IgD-negative memory B cell (primary cell): ENCODE measurements around the gene PLEK2. TPM values are rescaled to one million over a fixed set of nuclear protein-coding genes. Genes with fewer than 3 reads are reported as not detected.
"Not testable (repeated sequence)": the region's sequence is repeated elsewhere in the genome, so short reads cannot be mapped to it uniquely, and the experiment has no call there.

Experiments used
- H3K27ac Mint-ChIP-seq, 3 donors: one replicate each; pipeline ENCODE4 v1.8.0; 2020 to 2022; ENCODE audit warnings: mild to moderate bottlenecking in 3 of 3, mixed read lengths in 3 of 3, moderate library complexity in 1 of 3
- H3K27me3 Mint-ChIP-seq: one replicate; pipeline ENCODE4 v1.8.0; 2021; ENCODE audit warnings: mixed read lengths
- H3K36me3 Mint-ChIP-seq: one replicate; pipeline ENCODE4 v1.8.0; 2020; ENCODE audit warnings: mild to moderate bottlenecking, mixed read lengths
- H3K4me1 Mint-ChIP-seq, 3 donors: one replicate each; pipeline ENCODE4 v1.8.0; 2020 to 2022; ENCODE audit warnings: mixed read lengths in 3 of 3, mild to moderate bottlenecking in 1 of 3
- H3K4me3 Mint-ChIP-seq, 4 donors: one replicate each; pipeline ENCODE4 v1.8.0; 2020 to 2022; ENCODE audit warnings: mild to moderate bottlenecking in 4 of 4, mixed read lengths in 4 of 4, moderate library complexity in 3 of 4
- H3K9me3 Mint-ChIP-seq, 3 donors: one replicate each; pipeline ENCODE4 v1.8.0; 2020 to 2021; ENCODE audit warnings: mixed read lengths in 3 of 3, mild to moderate bottlenecking in 1 of 3
- polyA plus RNA-seq: library from polyadenylated mRNA; unstranded; fragments of 300-500 nt; fragmentation: Illumina TruSeq; gene quantifications from one replicate; pipeline ENCODE4 v1.2.3, GENCODE V29; 2021

PLEK2 gene
- polyA plus RNA-seq, 1 donor from 2014 or later: not detected

DNA sequence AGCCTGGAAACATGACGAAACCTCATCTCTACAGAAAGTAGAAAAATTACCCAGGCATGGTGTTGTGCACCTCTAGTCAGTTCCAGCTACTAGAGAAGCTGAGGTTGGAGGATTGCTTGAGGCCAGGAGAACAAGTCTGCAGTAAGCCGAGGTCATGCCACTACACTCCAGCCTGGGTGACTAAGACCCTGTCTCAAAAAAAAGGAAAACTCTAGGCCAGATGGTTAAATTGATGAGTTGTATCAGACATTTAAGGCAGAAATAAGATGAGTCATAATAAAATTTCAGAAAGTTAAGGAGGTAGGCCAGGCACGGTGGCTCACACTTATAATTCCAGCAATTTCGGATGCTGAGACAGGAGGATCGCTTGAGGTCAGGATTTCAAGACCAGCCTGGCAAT lies 41.1 kb downstream of the PLEK2 start:
- H3K4me1 Mint-ChIP-seq: peaks cover 2 to 16% (median 13%) of the 10 kb centered on the region in 3 donors
- peaks cover 7% of the 10 kb centered on the region for H3K36me3 Mint-ChIP-seq
- H3K27me3 Mint-ChIP-seq: no peaks in the 10 kb centered on the region
- no peaks in the 10 kb centered on the region for H3K9me3 Mint-ChIP-seq
- H3K4me3 Mint-ChIP-seq: no peak overlapping the region
- H3K27ac Mint-ChIP-seq: peak overlapping the region in 1 of 3 donors; percentile 0

GRCh38 chr14:67365476-67365875 lies 46.5 kb downstream of the PLEK2 start:
- peaks cover 24 to 34% (median 26%) of the 10 kb centered on the region in 3 donors for H3K4me1 Mint-ChIP-seq
- no peak overlapping the region for H3K4me3 Mint-ChIP-seq
- peaks cover 6% of the 10 kb centered on the region for H3K36me3 Mint-ChIP-seq
- H3K9me3 Mint-ChIP-seq: no peaks in the 10 kb centered on the region
- H3K27ac Mint-ChIP-seq: no peak overlapping the region
- no peaks in the 10 kb centered on the region for H3K27me3 Mint-ChIP-seq

DNA sequence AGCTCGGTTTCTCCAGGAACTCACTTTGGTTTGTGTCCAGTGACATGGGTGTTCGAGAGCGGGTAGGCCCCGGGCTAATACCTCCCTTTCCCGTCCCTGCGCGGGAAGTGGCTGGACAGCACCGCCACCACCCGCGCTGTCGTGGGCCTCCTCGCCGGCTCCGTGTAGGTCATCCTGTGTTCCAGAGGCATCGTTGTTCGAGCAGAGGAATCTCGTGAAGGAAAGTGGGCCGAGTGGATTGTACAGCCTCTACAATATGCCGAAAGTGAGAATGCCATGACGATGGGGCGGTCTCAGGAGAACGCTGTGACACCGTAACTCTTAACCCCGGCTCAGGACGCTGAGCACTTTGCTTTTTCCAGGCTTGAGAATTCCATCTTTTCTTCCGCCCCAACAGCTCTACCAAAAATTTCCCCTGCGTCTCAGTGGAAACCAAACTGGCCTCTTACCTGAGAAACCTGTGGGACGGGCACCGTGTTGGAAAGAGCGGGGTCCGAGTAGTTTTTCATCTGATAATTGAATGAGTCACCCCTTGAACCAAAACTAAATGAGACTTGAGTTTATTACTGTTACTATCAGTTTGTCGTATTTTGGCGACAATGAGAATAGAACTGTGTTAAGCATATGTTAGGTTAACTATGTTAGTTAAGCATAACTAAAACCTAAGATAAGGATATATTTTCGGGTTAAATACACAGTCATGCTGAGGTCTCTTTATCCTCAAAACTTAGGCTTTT lies 51.3 kb downstream of the PLEK2 start:
- Mint-ChIP-seq H3K4me1 (peaks cover 34 to 54% (median 35%) of the 10 kb centered on the region in 3 donors), H3K9me3 (no peaks in the 10 kb centered on the region), H3K36me3 (peaks cover 3% of the 10 kb centered on the region), H3K27me3 (no peaks in the 10 kb centered on the region), H3K4me3 (peak overlapping the region; percentile 93 to 99 (median 98)), H3K27ac (peak overlapping the region; percentile 96 to 98 (median 98))

DNA sequence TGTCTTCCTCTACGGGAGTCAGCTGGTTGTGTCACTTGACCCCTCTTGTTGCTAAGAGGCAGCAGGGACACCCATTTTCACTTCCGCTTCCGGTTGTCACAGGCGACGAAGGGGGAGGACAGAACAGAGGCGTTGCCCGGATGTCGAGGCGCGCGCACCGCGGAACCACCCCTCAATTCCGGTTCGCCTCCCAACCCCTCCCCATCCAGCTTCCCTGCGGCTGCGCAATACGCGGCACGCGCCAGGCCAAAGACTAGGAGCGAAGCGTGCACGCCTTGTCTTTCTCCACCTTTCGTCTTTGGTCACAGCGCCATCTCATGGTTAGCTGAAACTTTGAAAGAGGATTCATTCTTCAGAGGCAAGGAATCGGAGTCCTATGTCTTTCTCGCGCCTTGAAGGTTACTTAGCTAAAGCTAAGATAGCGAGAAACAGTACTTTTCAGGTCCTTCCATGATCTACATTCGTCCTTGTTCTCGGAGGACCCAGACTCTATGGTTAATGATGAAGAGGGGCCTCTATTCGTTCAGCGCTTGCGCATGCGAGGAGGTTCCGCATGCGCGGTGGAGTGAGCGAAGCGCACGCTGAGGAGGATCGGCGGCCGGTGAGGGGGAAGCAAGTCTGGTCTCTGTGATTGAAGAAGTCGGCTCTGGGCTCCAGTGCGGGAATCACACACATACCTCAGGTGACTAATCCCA lies 52.0 kb downstream of the PLEK2 start, which contains the start of the genes ATP6V1D and EIF2S1:
Gene ATP6V1D (minus strand): TSS at position 30 of the 695 bp plus-strand sequence. CDS start 106 bp downstream, outside the sequence.
Gene EIF2S1 (plus strand): TSS at position 554 of the 695 bp plus-strand sequence. CDS start 4,440 bp downstream, outside the sequence.
- Mint-ChIP-seq H3K36me3 (peaks cover 5% of the 10 kb centered on the region), H3K4me3 (peak within 1 kb of the TSS; percentile 93 to 99 (median 98)), H3K27ac (peak within 1 kb of the TSS; percentile 96 to 98 (median 98)), H3K27me3 (no peaks in the 10 kb centered on the region), H3K4me1 (peaks cover 34 to 52% (median 35%) of the 10 kb centered on the region in 3 donors), H3K9me3 (no peaks in the 10 kb centered on the region)

GRCh38 chr14:67358924-67359774 lies 52.8 kb downstream of the PLEK2 start:
- Mint-ChIP-seq H3K27ac (peak overlapping the region; percentile 96 to 98 (median 98)), H3K36me3 (peaks cover 5% of the 10 kb centered on the region), H3K4me1 (peaks cover 34 to 52% (median 35%) of the 10 kb centered on the region in 3 donors), H3K27me3 (no peaks in the 10 kb centered on the region), H3K4me3 (peak overlapping the region; percentile 93 to 99 (median 98)), H3K9me3 (no peaks in the 10 kb centered on the region)

DNA sequence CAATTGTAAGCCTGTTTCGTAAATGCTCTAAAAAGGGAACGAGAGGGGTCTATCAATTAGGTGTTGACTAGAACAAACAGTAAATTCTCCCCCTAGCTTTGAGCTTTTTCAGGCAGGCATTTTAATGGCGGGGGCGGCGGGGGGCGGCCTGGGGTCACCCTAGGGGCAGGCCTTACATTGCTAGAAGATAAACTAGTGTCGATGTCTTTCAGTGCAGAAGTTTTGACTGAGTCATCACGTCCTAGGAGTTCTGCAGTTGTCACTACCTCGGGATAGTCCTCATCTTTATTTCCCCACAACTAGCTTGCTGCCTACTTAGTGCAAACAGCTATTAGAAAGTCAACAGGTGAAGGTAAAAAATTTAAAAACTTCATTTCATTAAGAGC lies 54.0 kb downstream of the PLEK2 start:
- H3K4me1 Mint-ChIP-seq: peaks cover 30 to 42% (median 32%) of the 10 kb centered on the region in 3 donors
- peak overlapping the region in 1 of 3 donors; percentile 98 for H3K27ac Mint-ChIP-seq
- peak overlapping the region; percentile 13 to 99 (median 96) for H3K4me3 Mint-ChIP-seq
- H3K9me3 Mint-ChIP-seq: no peaks in the 10 kb centered on the region
- H3K27me3 Mint-ChIP-seq: no peaks in the 10 kb centered on the region
- H3K36me3 Mint-ChIP-seq: peaks cover 3% of the 10 kb centered on the region

GRCh38 chr14:67357186-67357968 lies 54.6 kb downstream of the PLEK2 start:
- Mint-ChIP-seq H3K36me3 (peaks cover 3% of the 10 kb centered on the region), H3K4me1 (peaks cover 30 to 38% (median 31%) of the 10 kb centered on the region in 3 donors), H3K9me3 (no peaks in the 10 kb centered on the region), H3K27ac (peak overlapping the region in 1 of 3 donors; percentile 98), H3K4me3 (peak overlapping the region; percentile 13 to 99 (median 66)), H3K27me3 (no peaks in the 10 kb centered on the region)

DNA sequence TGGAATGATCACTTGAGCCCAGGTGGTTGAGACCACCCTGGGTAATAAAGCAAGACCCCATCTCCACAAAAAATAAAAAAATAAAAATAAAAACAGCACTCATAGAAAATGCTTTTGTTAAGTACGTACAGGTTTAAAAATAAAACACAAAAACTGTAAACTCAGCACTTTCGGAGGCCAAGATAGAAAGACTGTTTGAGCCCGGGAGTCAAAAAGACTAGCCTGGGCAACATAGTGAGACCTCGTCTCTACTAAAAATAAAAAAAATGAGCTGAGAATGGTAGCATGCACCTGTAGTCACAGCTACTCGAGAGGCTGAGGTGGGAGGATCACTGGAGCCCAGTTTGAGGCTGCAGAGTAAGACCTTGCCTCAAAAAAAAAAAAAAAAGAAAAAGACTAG lies 59.9 kb downstream of the PLEK2 start:
- Mint-ChIP-seq H3K27ac (no peak overlapping the region), H3K4me1 (peaks cover 0 to 5% (median 0%) of the 10 kb centered on the region in 3 donors), H3K27me3 (no peaks in the 10 kb centered on the region), H3K9me3 (no peaks in the 10 kb centered on the region), H3K4me3 (no peak overlapping the region), H3K36me3 (peaks cover 1% of the 10 kb centered on the region)

- Mint-ChIP-seq H3K27ac (no peak overlapping the region), H3K4me1 (no peaks in the 10 kb centered on the region), H3K36me3 (no peaks in the 10 kb centered on the region), H3K9me3 (no peaks in the 10 kb centered on the region), H3K4me3 (no peak overlapping the region), H3K27me3 (no peaks in the 10 kb centered on the region)
Observed at GRCh38 chr14:67345583-67345982, 66.4 kb downstream of the PLEK2 start.

DNA sequence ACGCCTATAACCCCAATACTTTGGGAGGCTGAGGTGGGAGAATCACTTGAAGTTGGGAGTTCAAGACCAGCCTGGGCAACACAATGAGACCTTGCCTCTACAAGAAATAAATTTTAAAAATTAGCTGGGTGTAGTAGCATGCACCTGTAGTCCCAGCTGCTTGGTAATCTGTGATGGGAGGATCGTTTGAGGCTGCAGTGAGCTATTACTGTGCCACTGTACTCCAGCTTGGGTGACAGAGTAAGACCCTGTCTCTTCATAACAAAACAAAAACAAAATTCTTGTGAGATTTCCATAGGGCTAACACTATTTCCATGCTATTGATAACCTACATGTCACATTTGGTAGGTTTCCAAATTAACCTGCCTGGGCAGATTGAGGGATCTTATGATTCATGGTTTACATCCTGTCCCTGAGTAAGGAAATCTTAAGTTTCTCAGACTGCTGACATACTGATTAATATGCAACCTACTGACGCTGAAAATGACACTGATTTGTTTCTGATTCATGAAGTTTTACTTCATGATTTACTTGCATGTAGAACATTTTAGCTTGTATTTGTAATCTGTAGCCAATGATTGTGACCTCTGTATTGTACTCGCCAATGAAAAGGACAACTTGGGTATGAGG lies 68.2 kb downstream of the PLEK2 start:
- peak overlapping the region in 1 of 3 donors; percentile 62 for H3K27ac Mint-ChIP-seq
- no peaks in the 10 kb centered on the region for H3K27me3 Mint-ChIP-seq
- no peak overlapping the region for H3K4me3 Mint-ChIP-seq
- H3K36me3 Mint-ChIP-seq: no peaks in the 10 kb centered on the region
- no peaks in the 10 kb centered on the region for H3K9me3 Mint-ChIP-seq
- no peaks in the 10 kb centered on the region for H3K4me1 Mint-ChIP-seq

GRCh38 chr14:67341231-67341630 lies 70.7 kb downstream of the PLEK2 start:
- not testable (repeated sequence) for H3K4me1 Mint-ChIP-seq, H3K4me3 Mint-ChIP-seq, H3K27ac Mint-ChIP-seq, H3K27me3 Mint-ChIP-seq, H3K9me3 Mint-ChIP-seq, H3K36me3 Mint-ChIP-seq
